Keratinocyte (primary cell): ENCODE results near the gene ROBO2.

Experiments
- CTCF ChIP-seq, 3 experiments: IDR thresholded peaks in 1 of 3; conservative IDR thresholded peaks in 1 of 3; optimal IDR thresholded peaks in 1 of 3; 2 replicates in 2 of 3; 3 replicates in 1 of 3; pipeline versions ENCODE3 to v1.5.1; 2011; ENCODE audit warnings: low read length in 3 of 3, mild to moderate bottlenecking in 3 of 3, moderate library complexity in 2 of 3, control low read depth in 1 of 3, inconsistent platforms in 1 of 3; ENCODE audit not compliant: insufficient read depth in 2 of 3; ENCODE audit errors: extremely low read depth in 1 of 3
- EZH2 ChIP-seq: IDR thresholded peaks from one replicate; pipeline ENCODE4 v1.6.1; 2012; ENCODE audit warnings: inconsistent platforms, mild to moderate bottlenecking, low read length, moderate library complexity

DNA sequence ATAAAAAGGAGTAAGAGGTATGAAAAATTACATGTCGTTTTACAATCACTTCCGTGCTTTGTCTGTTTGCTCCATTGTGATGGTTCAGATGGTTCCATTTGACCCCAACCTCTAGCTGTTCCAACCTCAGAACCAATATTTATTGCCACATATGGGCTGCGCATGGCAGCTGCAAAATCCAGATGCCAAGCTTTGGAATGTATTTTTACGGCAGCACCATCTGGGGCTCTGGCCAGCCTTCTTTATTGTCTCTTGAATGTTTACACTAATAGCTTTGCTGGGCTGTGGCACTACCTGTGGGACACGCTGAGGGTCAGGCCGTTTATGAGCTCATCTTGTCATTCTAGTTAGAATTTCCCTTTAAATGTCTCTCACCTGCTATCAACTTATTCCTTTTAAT, 219.8 kb downstream of the ROBO2 start:
- TF ChIP-seq CTCF (optimal IDR thresholded peaks at IDR 0.05 in 1 of 3, IDR thresholded peaks at IDR 0.05 in 1 of 3, conservative IDR thresholded peaks at IDR 0.05 in 1 of 3; ENCODE audit: extremely low read depth in 1 of 3, insufficient read depth in 2 of 3, low read length in 3 of 3) = no peak
- TF ChIP-seq EZH2 = no peak
